Mesenchymal stem cell (in vitro differentiated cells and primary cell): ENCODE data around the gene PCMTD2.

Experiments used
- DNase-seq: peaks from one replicate; pipeline ENCODE4 v3.0.0-alpha.2; 2013
- H2AFZ ChIP-seq: one replicate; pipeline ENCODE4 v1.6.1; 2013; ENCODE audit warnings: low read depth, mild to moderate bottlenecking, control low read depth, inconsistent platforms, low read length, moderate library complexity
- H2AK5ac ChIP-seq: 2 replicates; pipeline ENCODE4 v1.6.1; 2013; ENCODE audit warnings: low read length, moderate library complexity, mild to moderate bottlenecking, inconsistent platforms; ENCODE audit not compliant: severe bottlenecking
- H2BK120ac ChIP-seq: one replicate; pipeline ENCODE4 v1.6.1; 2013; ENCODE audit warnings: low read depth, mild to moderate bottlenecking, inconsistent platforms, low read length, moderate library complexity
- H2BK12ac ChIP-seq, 2 experiments: one replicate each; pipeline ENCODE4 v1.6.1; 2013; ENCODE audit warnings: inconsistent platforms in 2 of 2, low read length in 2 of 2, mild to moderate bottlenecking in 2 of 2, moderate library complexity in 2 of 2, control low read depth in 1 of 2
- H2BK15ac ChIP-seq: one replicate; pipeline ENCODE4 v1.6.1; 2013; ENCODE audit warnings: mild to moderate bottlenecking, low read depth, inconsistent platforms; ENCODE audit not compliant: poor library complexity, severe bottlenecking
- H2BK5ac ChIP-seq: 2 replicates; pipeline ENCODE4 v1.6.1; 2013; ENCODE audit warnings: low read depth, mild to moderate bottlenecking, low read length, control low read depth, inconsistent platforms; ENCODE audit not compliant: poor library complexity, severe bottlenecking
- H3K14ac ChIP-seq, 2 experiments: one replicate each; pipeline ENCODE4 v1.6.1; 2013; ENCODE audit warnings: inconsistent platforms in 2 of 2, low read length in 2 of 2, control low read depth in 1 of 2, mild to moderate bottlenecking in 1 of 2, moderate library complexity in 1 of 2
- H3K18ac ChIP-seq, 2 experiments: one replicate each; pipeline ENCODE4 v1.6.1; 2013; ENCODE audit warnings: inconsistent platforms in 2 of 2, low read length in 2 of 2, control low read depth in 1 of 2, low read depth in 1 of 2, mild to moderate bottlenecking in 1 of 2
- H3K23ac ChIP-seq, 2 experiments: one replicate each; pipeline ENCODE4 v1.6.1; 2013; ENCODE audit warnings: inconsistent platforms in 2 of 2, low read length in 2 of 2, mild to moderate bottlenecking in 2 of 2, moderate library complexity in 2 of 2, control low read depth in 1 of 2
- H3K27ac ChIP-seq: 2 replicates; pipeline ENCODE4 v1.5.1; 2013; ENCODE audit warnings: mild to moderate bottlenecking, moderate library complexity, low read length, control low read depth, inconsistent platforms; ENCODE audit not compliant: poor library complexity, severe bottlenecking
- H3K27me3 ChIP-seq, 2 experiments: 2 replicates each; pipeline versions ENCODE4 v1.6.1 to v1.7.0; 2013; ENCODE audit warnings: low read length in 2 of 2, mild to moderate bottlenecking in 2 of 2, moderate library complexity in 2 of 2, control low read depth in 1 of 2, inconsistent platforms in 1 of 2; ENCODE audit not compliant: control insufficient read depth in 1 of 2, insufficient read depth in 1 of 2
- H3K36me3 ChIP-seq, 2 experiments: 2 replicates each; pipeline versions ENCODE4 v1.6.1 to v1.7.0; 2013; ENCODE audit warnings: low read length in 2 of 2, control low read depth in 1 of 2, inconsistent platforms in 1 of 2, low read depth in 1 of 2, mild to moderate bottlenecking in 1 of 2; ENCODE audit not compliant: insufficient read depth in 2 of 2, control insufficient read depth in 1 of 2
- H3K4ac ChIP-seq, 2 experiments: one replicate each; pipeline ENCODE4 v1.6.1; 2013; ENCODE audit warnings: inconsistent platforms in 2 of 2, low read length in 2 of 2, mild to moderate bottlenecking in 2 of 2, moderate library complexity in 2 of 2, control low read depth in 1 of 2, low read depth in 1 of 2
- H3K4me1 ChIP-seq: 2 replicates; pipeline ENCODE4 v1.6.1; 2013; ENCODE audit warnings: low read depth, low read length, control low read depth; ENCODE audit not compliant: control insufficient read depth, insufficient read depth
- H3K4me2 ChIP-seq: 2 replicates; pipeline ENCODE4 v1.6.1; 2013; ENCODE audit warnings: low read length, mild to moderate bottlenecking, inconsistent platforms; ENCODE audit not compliant: poor library complexity, severe bottlenecking
- H3K4me3 ChIP-seq, 2 experiments: 2 replicates each; pipeline versions ENCODE4 v1.5.1 to v1.7.0; 2013; ENCODE audit warnings: low read length in 2 of 2, mild to moderate bottlenecking in 2 of 2, control low read depth in 1 of 2, low read depth in 1 of 2; ENCODE audit not compliant: insufficient read depth in 1 of 2
- H3K79me1 ChIP-seq: replicated peaks from 2 replicates; pipeline ENCODE4 v1.6.1; 2013; ENCODE audit warnings: mild to moderate bottlenecking, control low read depth, low read length, inconsistent platforms; ENCODE audit not compliant: poor library complexity, severe bottlenecking
- H3K9ac ChIP-seq: 2 replicates; pipeline ENCODE4 v1.7.0; 2013; ENCODE audit warnings: mild to moderate bottlenecking, low read length, moderate library complexity
- H3K9me3 ChIP-seq: 2 replicates; pipeline ENCODE4 v1.7.0; 2013; ENCODE audit warnings: mild to moderate bottlenecking, low read length; ENCODE audit not compliant: control insufficient read depth
- H4K8ac ChIP-seq: one replicate; pipeline ENCODE4 v1.6.1; 2013; ENCODE audit warnings: inconsistent platforms, mild to moderate bottlenecking, low read length, moderate library complexity
- H4K91ac ChIP-seq: one replicate; pipeline ENCODE4 v1.6.1; 2013; ENCODE audit warnings: mild to moderate bottlenecking, low read length, inconsistent platforms
- WGBS: methylation state at CpG from one replicate; pipeline ENCODE4 v1.1.7; 2013; ENCODE audit warnings: mixed read lengths; 5-methylcytosine and 5-hydroxymethylcytosine counted together

The PCMTD2 gene

GRCh38 chr20:64238115-64238825 is 17.3 kb upstream of the PCMTD2 start:
- no peaks in the 10 kb centered on the region for H3K36me3 ChIP-seq
- WGBS = 85% methylated on average over 9 of the region's 11 CpGs
- H4K8ac ChIP-seq = no peak overlapping the region
- H2AK5ac ChIP-seq = no peak overlapping the region
- no peak overlapping the region for H3K27ac ChIP-seq
- H2AFZ ChIP-seq = no peak overlapping the region
- no peak overlapping the region for H3K23ac ChIP-seq
- H3K4me2 ChIP-seq = no peak overlapping the region
- no peak for DNase-seq
- H3K18ac ChIP-seq = no peak overlapping the region
- no peak overlapping the region for H3K9ac ChIP-seq
- no peak overlapping the region for H3K4ac ChIP-seq
- no peak overlapping the region for H2BK15ac ChIP-seq
- H3K9me3 ChIP-seq = no peaks in the 10 kb centered on the region
- no peak overlapping the region for H2BK120ac ChIP-seq
- no peak overlapping the region for H4K91ac ChIP-seq
- H2BK5ac ChIP-seq = no peak overlapping the region
- H3K14ac ChIP-seq = no peak overlapping the region
- H2BK12ac ChIP-seq = no peak overlapping the region
- H3K79me1 ChIP-seq = no peaks in the 10 kb centered on the region
- H3K4me1 ChIP-seq = peaks cover 2% of the 10 kb centered on the region
- no peak overlapping the region for H3K4me3 ChIP-seq
- H3K27me3 ChIP-seq = peaks cover 21 to 53% of the 10 kb centered on the region in 2 experiments

DNA sequence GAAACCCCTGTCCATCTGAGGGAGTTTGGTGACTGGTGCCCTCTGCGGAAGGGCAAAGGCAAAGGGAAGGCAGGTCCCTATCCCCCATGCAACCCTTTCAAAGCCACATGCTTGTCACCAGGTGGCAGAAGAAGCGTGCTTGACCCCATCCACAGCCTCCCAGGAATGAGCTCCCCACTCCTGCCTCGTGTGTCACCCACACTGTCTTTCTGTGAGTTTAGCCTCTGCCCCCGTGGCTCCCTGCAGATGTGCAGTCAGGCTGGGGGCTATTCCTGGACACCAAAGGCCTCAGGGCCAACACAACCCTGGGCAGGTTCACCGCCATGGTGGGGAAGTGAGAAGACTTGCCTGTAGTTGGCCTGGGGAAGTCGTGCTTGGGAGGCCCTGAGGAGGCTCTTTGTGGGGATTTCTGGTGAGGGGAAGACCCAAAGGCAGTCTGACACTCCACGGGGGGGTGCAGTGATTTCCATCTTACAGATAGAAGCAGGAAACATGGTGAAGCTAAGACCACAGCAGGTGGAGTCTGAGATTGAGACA is 16.6 kb upstream of the PCMTD2 start:
- WGBS = 63% methylated on average over 7 of the region's 7 CpGs
- no peak overlapping the region for H2AFZ ChIP-seq
- H4K8ac ChIP-seq = no peak overlapping the region
- no peak overlapping the region for H2BK15ac ChIP-seq
- no peaks in the 10 kb centered on the region for H3K79me1 ChIP-seq
- no peak overlapping the region for H3K4me2 ChIP-seq
- no peak overlapping the region for H3K18ac ChIP-seq
- no peaks in the 10 kb centered on the region for H3K9me3 ChIP-seq
- no peak overlapping the region for H3K27ac ChIP-seq
- H3K4me3 ChIP-seq = no peak overlapping the region
- no peak overlapping the region for H3K14ac ChIP-seq
- no peaks in the 10 kb centered on the region for H3K36me3 ChIP-seq
- no peak overlapping the region for H3K9ac ChIP-seq
- H4K91ac ChIP-seq = no peak overlapping the region
- H2BK120ac ChIP-seq = no peak overlapping the region
- H2AK5ac ChIP-seq = no peak overlapping the region
- DNase-seq = no peak
- H3K27me3 ChIP-seq = peaks cover 28 to 58% of the 10 kb centered on the region in 2 experiments
- no peak overlapping the region for H3K4ac ChIP-seq
- peaks cover 2% of the 10 kb centered on the region for H3K4me1 ChIP-seq
- no peak overlapping the region for H2BK5ac ChIP-seq
- H2BK12ac ChIP-seq = no peak overlapping the region
- H3K23ac ChIP-seq = no peak overlapping the region

DNA sequence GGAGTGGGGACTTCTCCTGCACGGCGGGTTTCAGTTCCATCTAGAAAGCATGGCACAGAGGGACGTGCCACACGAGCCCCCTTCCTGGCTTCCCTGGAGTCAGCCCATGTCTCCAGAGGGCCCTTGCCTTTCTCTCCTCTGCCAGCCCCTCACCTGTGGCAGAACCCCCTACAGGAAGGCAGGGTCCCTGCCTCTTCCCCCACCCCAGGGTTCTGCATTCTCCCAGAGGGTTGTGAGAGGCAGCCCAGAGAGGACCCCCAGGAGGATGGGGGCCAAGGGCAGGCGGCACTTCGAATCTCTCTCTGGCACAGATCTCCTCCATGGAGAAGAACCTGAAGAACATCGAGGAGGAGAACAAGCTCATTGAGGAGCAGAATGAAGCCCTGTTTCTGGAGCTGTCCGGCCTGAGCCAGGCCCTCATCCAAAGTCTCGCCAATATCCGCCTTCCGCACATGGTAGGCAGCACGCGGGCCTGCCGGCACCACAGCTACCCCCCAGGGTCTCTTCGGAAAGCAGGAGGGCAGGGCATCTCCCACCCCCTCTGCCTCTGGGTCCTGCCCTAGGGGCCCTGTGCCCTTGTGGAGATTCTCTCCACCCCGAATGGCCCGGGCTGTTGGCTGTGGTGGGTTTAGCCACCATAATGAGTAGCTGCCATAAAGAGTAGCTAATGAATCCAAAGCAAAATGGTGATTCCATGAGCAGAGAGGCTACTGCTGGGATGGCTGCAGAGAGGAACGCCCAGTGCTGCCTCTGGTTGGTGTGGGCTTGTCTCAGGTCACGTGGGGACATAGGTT is 15.9 kb upstream of the PCMTD2 start:
- Histone ChIP-seq H3K4me3 (no peak overlapping the region), H2BK120ac (no peak overlapping the region), H2AK5ac (no peak overlapping the region), H3K9ac (no peak overlapping the region), H3K14ac (no peak overlapping the region), H3K4ac (no peak overlapping the region), H3K79me1 (no peaks in the 10 kb centered on the region), H4K91ac (no peak overlapping the region), H2BK12ac (no peak overlapping the region), H4K8ac (no peak overlapping the region), H2BK15ac (no peak overlapping the region), H3K23ac (no peak overlapping the region), H3K36me3 (no peaks in the 10 kb centered on the region), H3K27ac (no peak overlapping the region), H2AFZ (no peak overlapping the region), H3K9me3 (no peaks in the 10 kb centered on the region), H2BK5ac (no peak overlapping the region), H3K27me3 (peaks cover 34 to 61% of the 10 kb centered on the region in 2 experiments), H3K4me2 (no peak overlapping the region), H3K18ac (no peak overlapping the region), H3K4me1 (peaks cover 2% of the 10 kb centered on the region)
- WGBS = 89% methylated on average over 19 of the region's 19 CpGs
- no peak for DNase-seq
